Neutrophil (primary cell): ENCODE data around the gene PRR5L.

Experiments used
- H3K27ac ChIP-seq: fragments of 200-600 bp; sonication (generic); 2 replicates; pipeline ENCODE4 v1.5.1; 2016; ENCODE audit warnings: mild to moderate bottlenecking, moderate library complexity
- H3K27me3 ChIP-seq: fragments of 200-600 bp; sonication (generic); 2 replicates; pipeline ENCODE4 v1.6.0; 2016; ENCODE audit warnings: mild to moderate bottlenecking
- H3K36me3 ChIP-seq: fragments of 200-600 bp; sonication (generic); 2 replicates; pipeline ENCODE4 v1.5.1; 2017
- H3K4me1 ChIP-seq, 2 experiments: fragments of 200-600 bp in 1 of 2; sonication (generic) in 1 of 2; 1 replicate in 1 of 2; 2 replicates in 1 of 2; pipeline versions ENCODE4 v1.5.1 to v1.6.1; 2013 to 2016; ENCODE audit warnings: low read depth in 1 of 2, low read length in 1 of 2, mild to moderate bottlenecking in 1 of 2, moderate library complexity in 1 of 2; ENCODE audit not compliant: control insufficient read depth in 1 of 2, insufficient read depth in 1 of 2
- H3K4me3 ChIP-seq, 2 experiments: fragments of 200-600 bp in 1 of 2; sonication (generic) in 1 of 2; 1 replicate in 1 of 2; 2 replicates in 1 of 2; pipeline ENCODE4 v1.5.1; 2013 to 2016; ENCODE audit warnings: low read depth in 1 of 2, low read length in 1 of 2, mild to moderate bottlenecking in 1 of 2, moderate library complexity in 1 of 2
- H3K9me3 ChIP-seq: fragments of 200-600 bp; sonication (generic); 2 replicates; pipeline ENCODE4 v1.5.1; 2016
- TF ChIP-seq, protein P1 (sequence below): fragments of 200-600 bp; sonication (generic); IDR thresholded peaks from 2 replicates; pipeline ENCODE4 v1.5.1; 2016; ENCODE audit warnings: antibody characterized with exemption

Gene PRR5L

DNA sequence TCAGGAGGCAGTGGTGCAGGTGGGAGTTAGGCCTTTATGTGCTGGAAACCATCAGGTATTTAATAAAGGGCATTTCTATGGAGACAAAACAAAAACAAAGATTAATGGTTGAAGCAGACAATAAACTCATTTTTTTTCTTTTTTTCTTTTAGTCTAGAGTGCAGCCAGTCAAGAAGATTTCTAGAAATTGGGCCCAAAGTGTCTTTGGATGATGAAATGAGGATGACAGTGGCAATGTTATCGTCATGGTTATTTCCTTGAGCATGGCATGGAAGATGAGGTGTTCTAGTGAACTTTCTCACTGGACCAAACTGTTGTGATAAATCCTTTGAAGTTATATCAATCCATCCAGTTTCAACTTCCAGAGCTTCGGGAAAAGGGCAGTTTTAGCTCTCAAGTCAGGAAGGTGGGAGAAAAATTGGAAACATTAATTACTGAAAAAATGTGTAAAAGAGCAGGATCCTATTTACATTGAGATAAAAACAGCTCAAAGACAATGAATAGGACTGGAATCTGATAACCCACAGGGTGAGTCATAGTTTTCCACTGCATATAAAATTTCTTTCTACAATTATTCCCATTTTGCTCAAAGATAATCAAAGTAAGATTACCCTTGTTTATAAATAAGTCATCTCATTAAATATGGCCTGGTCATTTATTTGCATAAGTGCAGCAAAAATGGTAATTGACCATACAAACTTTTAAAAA, 33.0 kb downstream of the PRR5L start:
- Histone ChIP-seq H3K4me3 (no peak overlapping the region), H3K27ac (no peak overlapping the region), H3K4me1 (no peaks in the 10 kb centered on the region), H3K36me3 (no peaks in the 10 kb centered on the region), H3K9me3 (no peaks in the 10 kb centered on the region), H3K27me3 (peaks cover 4% of the 10 kb centered on the region)
- TF ChIP-seq, protein P1, sequence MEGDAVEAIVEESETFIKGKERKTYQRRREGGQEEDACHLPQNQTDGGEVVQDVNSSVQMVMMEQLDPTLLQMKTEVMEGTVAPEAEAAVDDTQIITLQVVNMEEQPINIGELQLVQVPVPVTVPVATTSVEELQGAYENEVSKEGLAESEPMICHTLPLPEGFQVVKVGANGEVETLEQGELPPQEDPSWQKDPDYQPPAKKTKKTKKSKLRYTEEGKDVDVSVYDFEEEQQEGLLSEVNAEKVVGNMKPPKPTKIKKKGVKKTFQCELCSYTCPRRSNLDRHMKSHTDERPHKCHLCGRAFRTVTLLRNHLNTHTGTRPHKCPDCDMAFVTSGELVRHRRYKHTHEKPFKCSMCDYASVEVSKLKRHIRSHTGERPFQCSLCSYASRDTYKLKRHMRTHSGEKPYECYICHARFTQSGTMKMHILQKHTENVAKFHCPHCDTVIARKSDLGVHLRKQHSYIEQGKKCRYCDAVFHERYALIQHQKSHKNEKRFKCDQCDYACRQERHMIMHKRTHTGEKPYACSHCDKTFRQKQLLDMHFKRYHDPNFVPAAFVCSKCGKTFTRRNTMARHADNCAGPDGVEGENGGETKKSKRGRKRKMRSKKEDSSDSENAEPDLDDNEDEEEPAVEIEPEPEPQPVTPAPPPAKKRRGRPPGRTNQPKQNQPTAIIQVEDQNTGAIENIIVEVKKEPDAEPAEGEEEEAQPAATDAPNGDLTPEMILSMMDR, result no peak

DNA sequence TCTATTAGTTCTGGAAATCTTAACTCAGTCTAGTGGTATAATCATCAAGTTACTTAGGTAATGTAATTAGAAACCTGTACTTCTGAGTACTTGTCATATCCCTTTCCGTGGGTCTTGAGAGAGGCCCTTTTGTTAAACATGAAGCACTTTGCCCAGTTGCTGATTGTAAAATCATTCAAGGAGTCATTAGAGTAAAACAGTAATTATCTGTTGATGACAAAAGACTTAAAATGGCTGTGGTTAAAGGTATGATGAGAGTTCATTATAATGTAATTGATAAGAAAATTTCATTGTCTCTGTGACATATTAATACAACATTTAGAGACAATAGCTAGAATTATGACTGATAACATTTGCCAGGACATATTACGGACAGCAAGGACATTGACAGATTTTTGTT, 34.3 kb downstream of the PRR5L start:
- no peak overlapping the region for H3K27ac ChIP-seq

DNA sequence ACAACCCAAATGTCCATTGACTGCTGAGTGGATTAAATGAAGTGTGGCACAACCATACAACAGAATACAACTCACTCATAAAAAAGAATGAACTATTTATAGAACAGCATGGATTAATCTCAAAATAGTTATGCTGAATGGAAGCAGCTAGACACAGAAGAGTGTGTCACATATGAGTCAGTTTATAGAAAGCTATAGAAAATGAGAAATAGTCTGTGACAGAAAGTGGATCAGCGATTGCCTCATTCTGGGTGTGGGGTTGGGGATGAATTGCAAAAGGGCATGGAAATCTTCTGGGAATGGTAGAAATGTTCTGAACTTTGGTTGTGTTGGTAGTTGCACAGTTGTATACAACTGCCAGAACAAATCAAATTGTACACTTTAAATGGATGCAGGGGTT, 37.4 kb downstream of the PRR5L start:
- Histone ChIP-seq H3K27ac (no peak overlapping the region), H3K36me3 (no peaks in the 10 kb centered on the region), H3K4me3 (no peak overlapping the region), H3K4me1 (no peaks in the 10 kb centered on the region), H3K27me3 (peaks cover 4% of the 10 kb centered on the region), H3K9me3 (no peaks in the 10 kb centered on the region)
- TF ChIP-seq, protein P1, result no peak

More for the DNA sequence above, 34.3 kb downstream of the PRR5L start:
- no peaks in the 10 kb centered on the region for H3K9me3 ChIP-seq
- H3K4me1 ChIP-seq, result no peaks in the 10 kb centered on the region
- no peaks in the 10 kb centered on the region for H3K36me3 ChIP-seq
- H3K4me3 ChIP-seq, result no peak overlapping the region
- TF ChIP-seq, protein P1, result no peak
- peaks cover 4% of the 10 kb centered on the region for H3K27me3 ChIP-seq

DNA sequence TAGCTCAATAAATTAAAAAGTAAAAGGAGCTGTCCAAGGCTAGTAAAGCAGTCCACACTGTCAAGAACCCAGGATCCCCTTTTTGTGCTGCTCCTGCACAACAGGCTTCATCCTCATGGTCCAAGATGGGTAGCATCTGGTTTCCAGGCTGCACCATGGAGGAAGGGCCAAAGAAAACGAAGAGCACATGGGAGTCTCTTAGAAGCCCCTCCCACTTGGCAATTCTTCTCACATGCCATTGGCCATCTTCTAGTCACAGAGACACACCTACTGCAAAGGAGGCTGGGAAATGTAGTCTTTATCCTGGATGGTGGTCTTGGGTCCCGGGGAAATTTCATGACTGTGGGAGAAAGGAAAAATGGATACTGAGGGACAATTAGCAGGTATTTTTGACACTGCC, 37.8 kb downstream of the PRR5L start:
- Histone ChIP-seq H3K4me1 (no peaks in the 10 kb centered on the region), H3K27me3 (peaks cover 4% of the 10 kb centered on the region), H3K36me3 (no peaks in the 10 kb centered on the region), H3K27ac (no peak overlapping the region), H3K9me3 (no peaks in the 10 kb centered on the region), H3K4me3 (no peak overlapping the region)
- TF ChIP-seq, protein P1, result no peak

DNA sequence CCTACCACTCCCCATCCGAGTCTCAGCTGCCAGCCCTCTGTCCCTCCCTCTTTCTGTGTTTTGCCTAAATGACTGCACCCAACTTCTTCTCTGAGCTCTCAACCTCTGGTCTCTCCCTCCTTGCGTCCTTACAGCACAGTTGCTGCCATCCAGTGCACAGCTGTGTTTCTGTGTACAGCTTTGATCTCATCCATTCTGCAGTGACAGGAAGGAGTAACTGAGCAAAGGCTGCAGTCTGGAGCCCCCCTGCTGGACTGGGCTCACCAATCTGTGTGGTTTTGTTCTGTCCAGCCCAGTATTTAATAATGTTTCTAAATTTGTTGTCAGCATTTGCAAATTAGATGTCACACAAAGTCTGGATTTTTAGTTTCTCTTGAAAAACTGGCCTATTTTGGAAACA, 43.8 kb downstream of the PRR5L start:
- Histone ChIP-seq H3K4me1 (no peaks in the 10 kb centered on the region), H3K36me3 (no peaks in the 10 kb centered on the region), H3K4me3 (no peak overlapping the region), H3K27ac (no peak overlapping the region), H3K27me3 (no peaks in the 10 kb centered on the region), H3K9me3 (no peaks in the 10 kb centered on the region)
- TF ChIP-seq, protein P1, result no peak
